ENCODE results near the gene TNP1.

TNP1 gene

GRCh38 chr2:216859944-216860343 is at the start of gene TNP1:
TSS of gene TNP1 (minus strand) at chr2:216860064. CDS start at chr2:216860034, 30 bp downstream.
- Histone ChIP-seq H3K79me2 (ENCODE audit: control insufficient read depth, insufficient read depth, low read length, unreplicated experiment) (no peaks in the 10 kb centered on the region), H3K27me3 (ENCODE audit: insufficient read depth, low read length) (peaks cover 29% of the 10 kb centered on the region), H3K27ac (ENCODE audit: low read depth, low read length) (no peak within 1 kb of the TSS), H2AFZ (ENCODE audit: low read length, unreplicated experiment) (no peak within 1 kb of the TSS), H3K36me3 (ENCODE audit: insufficient read depth, low read length) (no peaks in the 10 kb centered on the region), H3K4me1 (ENCODE audit: control insufficient read depth, insufficient read depth, low read length, unreplicated experiment) (no peaks in the 10 kb centered on the region), H3K4me3 (ENCODE audit: low read depth, low read length) (no peak within 1 kb of the TSS)

DNA sequence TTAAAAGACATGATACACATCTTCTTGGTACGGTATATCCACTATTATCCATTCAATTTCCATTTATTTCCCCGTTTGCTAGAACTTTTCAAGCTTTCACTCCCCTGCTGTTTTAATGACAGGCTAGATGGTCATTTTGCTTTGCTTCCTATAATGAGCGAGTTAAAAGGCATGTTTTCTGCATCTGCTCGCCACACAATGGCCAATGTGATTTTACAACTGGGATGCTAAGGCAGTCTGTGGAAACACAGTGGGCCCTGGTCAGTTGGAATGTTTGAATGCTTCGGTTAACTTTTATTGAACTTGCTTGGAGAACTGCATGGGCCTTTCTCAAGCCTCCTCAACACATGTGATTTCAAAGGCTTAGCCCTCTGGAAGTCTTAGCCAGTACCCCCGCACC is 48.4 kb upstream of the TNP1 start:
- H3K79me2 ChIP-seq (ENCODE audit: control insufficient read depth, insufficient read depth, low read length, unreplicated experiment): no peaks in the 10 kb centered on the region
- H3K36me3 ChIP-seq (ENCODE audit: insufficient read depth, low read length): no peaks in the 10 kb centered on the region
- no peak overlapping the region for H3K4me3 ChIP-seq (ENCODE audit: low read depth, low read length)
- peaks cover 6% of the 10 kb centered on the region; the same call in 1 of the 2 replicates for H3K27me3 ChIP-seq (ENCODE audit: insufficient read depth, low read length)
- no peaks in the 10 kb centered on the region for H3K4me1 ChIP-seq (ENCODE audit: control insufficient read depth, insufficient read depth, low read length, unreplicated experiment)
- no peak overlapping the region for H3K27ac ChIP-seq (ENCODE audit: low read depth, low read length)
- H2AFZ ChIP-seq (ENCODE audit: low read length, unreplicated experiment): no peak overlapping the region

GRCh38 chr2:216905649-216906329 is 45.9 kb upstream of the TNP1 start:
- H3K27ac ChIP-seq (ENCODE audit: low read depth, low read length): no peak overlapping the region
- no peak overlapping the region for H3K4me3 ChIP-seq (ENCODE audit: low read depth, low read length)
- H3K4me1 ChIP-seq (ENCODE audit: control insufficient read depth, insufficient read depth, low read length, unreplicated experiment): no peaks in the 10 kb centered on the region
- H2AFZ ChIP-seq (ENCODE audit: low read length, unreplicated experiment): no peak overlapping the region
- no peaks in the 10 kb centered on the region for H3K79me2 ChIP-seq (ENCODE audit: control insufficient read depth, insufficient read depth, low read length, unreplicated experiment)
- H3K27me3 ChIP-seq (ENCODE audit: insufficient read depth, low read length): peaks cover 10% of the 10 kb centered on the region; the same call in 1 of the 2 replicates
- H3K36me3 ChIP-seq (ENCODE audit: insufficient read depth, low read length): no peaks in the 10 kb centered on the region

DNA sequence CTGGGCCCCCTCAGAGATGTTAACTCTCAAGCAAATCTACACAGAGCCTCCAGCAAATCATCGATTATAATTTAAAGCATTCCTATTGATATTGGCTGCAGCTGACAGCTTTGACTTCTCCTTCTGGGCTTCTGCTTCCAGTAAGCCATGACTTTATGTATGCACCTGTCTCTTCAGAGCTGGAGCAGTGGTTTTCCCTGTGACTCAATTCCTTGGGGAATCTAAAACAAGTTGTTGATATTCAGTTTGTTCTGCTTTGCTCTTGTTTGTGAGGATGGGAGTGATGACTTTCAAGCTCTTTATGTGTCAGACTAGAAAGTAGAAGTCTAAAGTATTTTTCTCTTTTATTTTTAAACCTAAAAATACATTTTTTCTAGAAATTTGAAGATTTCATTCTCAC is 45.1 kb upstream of the TNP1 start:
- no peaks in the 10 kb centered on the region for H3K79me2 ChIP-seq (ENCODE audit: control insufficient read depth, insufficient read depth, low read length, unreplicated experiment)
- no peak overlapping the region for H3K4me3 ChIP-seq (ENCODE audit: low read depth, low read length)
- H3K27ac ChIP-seq (ENCODE audit: low read depth, low read length): no peak overlapping the region
- H3K4me1 ChIP-seq (ENCODE audit: control insufficient read depth, insufficient read depth, low read length, unreplicated experiment): no peaks in the 10 kb centered on the region
- no peak overlapping the region for H2AFZ ChIP-seq (ENCODE audit: low read length, unreplicated experiment)
- H3K36me3 ChIP-seq (ENCODE audit: insufficient read depth, low read length): no peaks in the 10 kb centered on the region
- H3K27me3 ChIP-seq (ENCODE audit: insufficient read depth, low read length): peaks cover 15% of the 10 kb centered on the region

DNA sequence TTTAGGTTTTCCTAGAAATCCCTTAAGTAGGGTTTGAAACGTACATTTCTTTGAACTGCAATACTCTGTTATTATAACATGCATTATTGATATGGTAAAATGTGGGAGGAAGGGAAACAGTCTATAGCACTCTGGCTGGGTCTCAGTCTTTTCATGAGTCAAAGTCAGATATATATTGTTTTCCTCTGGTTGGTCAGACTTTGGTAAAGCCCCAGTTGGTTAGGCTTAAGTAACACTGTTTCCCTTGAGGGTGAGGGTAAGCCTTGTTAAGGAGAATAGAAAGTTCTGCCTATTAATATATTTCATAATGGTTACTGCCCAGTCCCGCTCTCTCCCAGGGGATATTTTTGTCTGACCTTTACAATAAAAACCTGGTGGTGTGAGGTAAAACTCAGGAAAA is 44.7 kb upstream of the TNP1 start:
- Histone ChIP-seq H3K27ac (ENCODE audit: low read depth, low read length) (no peak overlapping the region), H3K4me1 (ENCODE audit: control insufficient read depth, insufficient read depth, low read length, unreplicated experiment) (no peaks in the 10 kb centered on the region), H3K27me3 (ENCODE audit: insufficient read depth, low read length) (peaks cover 20% of the 10 kb centered on the region), H2AFZ (ENCODE audit: low read length, unreplicated experiment) (no peak overlapping the region), H3K79me2 (ENCODE audit: control insufficient read depth, insufficient read depth, low read length, unreplicated experiment) (no peaks in the 10 kb centered on the region), H3K4me3 (ENCODE audit: low read depth, low read length) (no peak overlapping the region), H3K36me3 (ENCODE audit: insufficient read depth, low read length) (no peaks in the 10 kb centered on the region)

- H3K36me3 ChIP-seq (ENCODE audit: insufficient read depth, low read length): no peaks in the 10 kb centered on the region
- peaks cover 23% of the 10 kb centered on the region for H3K27me3 ChIP-seq (ENCODE audit: insufficient read depth, low read length)
- no peaks in the 10 kb centered on the region for H3K79me2 ChIP-seq (ENCODE audit: control insufficient read depth, insufficient read depth, low read length, unreplicated experiment)
- no peak overlapping the region for H2AFZ ChIP-seq (ENCODE audit: low read length, unreplicated experiment)
- no peaks in the 10 kb centered on the region for H3K4me1 ChIP-seq (ENCODE audit: control insufficient read depth, insufficient read depth, low read length, unreplicated experiment)
- no peak overlapping the region for H3K27ac ChIP-seq (ENCODE audit: low read depth, low read length)
- H3K4me3 ChIP-seq (ENCODE audit: low read depth, low read length): no peak overlapping the region
Measured at GRCh38 chr2:216903470-216903869, 43.6 kb upstream of the TNP1 start.

DNA sequence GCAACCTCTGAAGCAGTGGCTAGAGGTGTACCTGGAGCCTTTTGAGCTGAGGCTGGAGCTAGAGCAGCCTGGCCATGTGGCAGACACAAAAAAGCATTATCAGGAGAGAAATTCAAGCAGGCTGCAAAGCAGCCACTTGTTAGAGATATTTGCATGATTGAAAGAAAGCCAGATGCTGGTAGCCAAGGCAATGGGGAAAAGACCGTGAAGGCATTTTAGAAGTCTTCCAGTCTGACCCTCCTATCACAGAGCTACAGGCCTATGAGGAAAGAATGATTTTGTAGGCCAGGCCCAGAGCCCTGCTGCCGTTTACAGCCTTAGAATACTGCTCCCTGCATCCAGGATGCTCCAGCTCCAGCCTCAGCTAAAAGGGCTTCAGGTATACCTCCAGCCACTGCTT is 41.4 kb upstream of the TNP1 start:
- Histone ChIP-seq H2AFZ (ENCODE audit: low read length, unreplicated experiment) (no peak overlapping the region), H3K27ac (ENCODE audit: low read depth, low read length) (no peak overlapping the region), H3K4me1 (ENCODE audit: control insufficient read depth, insufficient read depth, low read length, unreplicated experiment) (no peaks in the 10 kb centered on the region), H3K27me3 (ENCODE audit: insufficient read depth, low read length) (peaks cover 27% of the 10 kb centered on the region), H3K4me3 (ENCODE audit: low read depth, low read length) (no peak overlapping the region), H3K79me2 (ENCODE audit: control insufficient read depth, insufficient read depth, low read length, unreplicated experiment) (no peaks in the 10 kb centered on the region), H3K36me3 (ENCODE audit: insufficient read depth, low read length) (no peaks in the 10 kb centered on the region)

DNA sequence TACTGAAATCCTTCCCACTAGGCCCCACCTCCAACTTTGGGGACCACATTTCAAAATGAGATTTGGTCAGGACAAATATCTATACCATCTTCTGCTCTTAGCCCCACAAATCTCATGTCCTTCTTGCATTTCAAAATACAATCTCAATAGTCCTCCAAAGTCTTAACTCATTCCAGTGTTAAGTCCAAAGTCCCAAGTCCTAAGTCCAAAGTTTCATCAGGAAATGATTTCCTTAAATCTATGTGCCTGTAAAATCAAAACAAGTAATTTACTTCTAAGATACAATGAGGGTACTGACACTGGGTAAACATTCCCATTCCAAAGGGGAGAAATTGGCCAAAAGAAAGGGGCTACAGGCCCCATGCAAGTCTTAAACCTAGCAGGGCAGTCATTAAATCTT is 40.5 kb upstream of the TNP1 start:
- Histone ChIP-seq H2AFZ (ENCODE audit: low read length, unreplicated experiment) (no peak overlapping the region), H3K4me1 (ENCODE audit: control insufficient read depth, insufficient read depth, low read length, unreplicated experiment) (no peaks in the 10 kb centered on the region), H3K79me2 (ENCODE audit: control insufficient read depth, insufficient read depth, low read length, unreplicated experiment) (no peaks in the 10 kb centered on the region), H3K27ac (ENCODE audit: low read depth, low read length) (no peak overlapping the region), H3K36me3 (ENCODE audit: insufficient read depth, low read length) (no peaks in the 10 kb centered on the region), H3K27me3 (ENCODE audit: insufficient read depth, low read length) (peaks cover 27% of the 10 kb centered on the region), H3K4me3 (ENCODE audit: low read depth, low read length) (no peak overlapping the region)

GRCh38 chr2:216897561-216898203 is 37.8 kb upstream of the TNP1 start:
- H3K36me3 ChIP-seq (ENCODE audit: insufficient read depth, low read length): no peaks in the 10 kb centered on the region
- no peak overlapping the region for H2AFZ ChIP-seq (ENCODE audit: low read length, unreplicated experiment)
- no peak overlapping the region for H3K4me3 ChIP-seq (ENCODE audit: low read depth, low read length)
- H3K27me3 ChIP-seq (ENCODE audit: insufficient read depth, low read length): peaks cover 39% of the 10 kb centered on the region
- no peak overlapping the region for H3K27ac ChIP-seq (ENCODE audit: low read depth, low read length)
- no peaks in the 10 kb centered on the region for H3K4me1 ChIP-seq (ENCODE audit: control insufficient read depth, insufficient read depth, low read length, unreplicated experiment)
- no peaks in the 10 kb centered on the region for H3K79me2 ChIP-seq (ENCODE audit: control insufficient read depth, insufficient read depth, low read length, unreplicated experiment)

GRCh38 chr2:216890138-216890537 is 30.3 kb upstream of the TNP1 start:
- H3K36me3 ChIP-seq (ENCODE audit: insufficient read depth, low read length): no peaks in the 10 kb centered on the region
- no peak overlapping the region for H3K4me3 ChIP-seq (ENCODE audit: low read depth, low read length)
- H3K79me2 ChIP-seq (ENCODE audit: control insufficient read depth, insufficient read depth, low read length, unreplicated experiment): no peaks in the 10 kb centered on the region
- no peak overlapping the region for H2AFZ ChIP-seq (ENCODE audit: low read length, unreplicated experiment)
- no peak overlapping the region for H3K27ac ChIP-seq (ENCODE audit: low read depth, low read length)
- no peaks in the 10 kb centered on the region for H3K4me1 ChIP-seq (ENCODE audit: control insufficient read depth, insufficient read depth, low read length, unreplicated experiment)
- H3K27me3 ChIP-seq (ENCODE audit: insufficient read depth, low read length): peaks cover 62% of the 10 kb centered on the region

All from ACC112 (cell line).